Measurements from ENCODE around the gene IL23A. TPM values are rescaled to one million over a fixed set of nuclear protein-coding genes. Genes with fewer than 3 reads are reported as not detected.

Gene IL23A
- total RNA-seq, 2 donors from 2014 or later = not detected

Small RNA genes lying within 50 kb of the gene (small RNA-seq; reads per million reads assigned to genes)
- gene RNU7-40P = not detected

Other genes starting within 250 kb of the IL23A start
- 100 to 1,000 TPM in 1 of 2 donors, 10 to 100 TPM in 1; 49.4 to 107 TPM for gene PA2G4, start 234.3 kb upstream of the IL23A start, total RNA-seq
- gene RPL41, start 222.3 kb upstream of the IL23A start, total RNA-seq = 1,000 to 10,000 TPM; 1,174 to 2,214 TPM
- 10 to 100 TPM in 1 of 2 donors, under 1 TPM in 1; 0.99 to 11.2 TPM for gene ZC3H10, start 220.6 kb upstream of the IL23A start, total RNA-seq
- gene ESYT1, start 210.6 kb upstream of the IL23A start, total RNA-seq = 100 to 1,000 TPM in 1 of 2 donors, 10 to 100 TPM in 1; 43.3 to 182 TPM
- 10 to 100 TPM in 1 of 2 donors, 1 to 10 TPM in 1; 7.5 to 24.1 TPM for gene MYL6B, start 186.3 kb upstream of the IL23A start, total RNA-seq
- gene MYL6, start 180.5 kb upstream of the IL23A start, total RNA-seq = 1,000 to 10,000 TPM in 1 of 2 donors, 100 to 1,000 TPM in 1; 838 to 1,110 TPM
- gene SMARCC2, start 149.4 kb upstream of the IL23A start, total RNA-seq = 10 to 100 TPM; 46.2 to 50.8 TPM
- gene RNF41, start 117.0 kb upstream of the IL23A start, total RNA-seq = 10 to 100 TPM; 13.2 TPM
- gene NABP2, start 114.5 kb upstream of the IL23A start, total RNA-seq = 10 to 100 TPM; 11.9 to 16.3 TPM
- gene SLC39A5, start 108.8 kb upstream of the IL23A start, total RNA-seq = 100 to 1,000 TPM; 306 to 333 TPM
- 10 to 100 TPM; 15.2 to 21.0 TPM for gene ANKRD52, start 80.5 kb upstream of the IL23A start, total RNA-seq
- gene COQ10A, start 71.9 kb upstream of the IL23A start, total RNA-seq = 10 to 100 TPM; 28.0 to 34.9 TPM
- 10 to 100 TPM; 66.2 to 88.0 TPM for gene CS, start 38.6 kb upstream of the IL23A start, total RNA-seq
- gene CNPY2, start 22.9 kb upstream of the IL23A start, total RNA-seq = 100 to 1,000 TPM in 1 of 2 donors, 10 to 100 TPM in 1; 40.2 to 103 TPM
- 10 to 100 TPM; 47.2 to 59.0 TPM for gene PAN2, start 4.9 kb upstream of the IL23A start, total RNA-seq
- gene STAT2, start 21.2 kb downstream of the IL23A start, total RNA-seq = 100 to 1,000 TPM in 1 of 2 donors, 10 to 100 TPM in 1; 65.4 to 106 TPM
- not detected for gene APOF, start 24.0 kb downstream of the IL23A start, total RNA-seq
- gene TIMELESS, start 110.5 kb downstream of the IL23A start, total RNA-seq = 1 to 10 TPM; 4.7 to 6.9 TPM
- not detected for gene MIP, start 115.8 kb downstream of the IL23A start, total RNA-seq
- 1 to 10 TPM; 1.6 to 2.1 TPM for gene SPRYD4, start 129.7 kb downstream of the IL23A start, total RNA-seq
- 10 to 100 TPM; 44.4 to 45.5 TPM for gene GLS2, start 149.3 kb downstream of the IL23A start, total RNA-seq
- gene RBMS2, start 182.9 kb downstream of the IL23A start, total RNA-seq = 10 to 100 TPM in 1 of 2 donors, 1 to 10 TPM in 1; 9.6 to 18.9 TPM

All from body of pancreas (tissue), 2 donors.